Measurements from ENCODE around the gene COMTD1. TPM values are rescaled to one million over a fixed set of nuclear protein-coding genes. Genes with fewer than 3 reads are reported as not detected.

Gene COMTD1
- total RNA-seq, 1 donor from 2014 or later, result 17.1 TPM

- no peaks in the 10 kb centered on the region for H3K79me2 ChIP-seq (ENCODE audit: insufficient read depth, low read length)
- H3K9ac ChIP-seq (ENCODE audit: low read length), result no peak overlapping the region
- H3K4me2 ChIP-seq (ENCODE audit: low read length), result no peak overlapping the region
- H4K20me1 ChIP-seq (ENCODE audit: insufficient read depth, low read length), result no peaks in the 10 kb centered on the region
- no peak for FAIRE-seq
- H3K4me1 ChIP-seq (ENCODE audit: insufficient read depth, low read length), result peaks cover 4% of the 10 kb centered on the region
- no peaks in the 10 kb centered on the region for H3K4me1 Mint-ChIP-seq (ENCODE audit: low read depth, unreplicated experiment)
- no peaks in the 10 kb centered on the region for H3K36me3 ChIP-seq (ENCODE audit: insufficient read depth, low read length)
- no peaks in the 10 kb centered on the region for H3K9me3 Mint-ChIP-seq (ENCODE audit: unreplicated experiment)
- no peaks in the 10 kb centered on the region for H3K9me3 ChIP-seq (ENCODE audit: insufficient read depth, low read depth, low read length)
- no peak overlapping the region for H3K4me3 Mint-ChIP-seq (ENCODE audit: unreplicated experiment)
- peaks cover 19% of the 10 kb centered on the region for H3K27me3 Mint-ChIP-seq (ENCODE audit: low read depth, unreplicated experiment)
- H3K27ac Mint-ChIP-seq (ENCODE audit: unreplicated experiment), result no peak overlapping the region
- DNase-seq (ENCODE audit: low read depth), result no peak
- H3K36me3 Mint-ChIP-seq (ENCODE audit: low read depth, unreplicated experiment), result no peaks in the 10 kb centered on the region
- no peak for TF ChIP-seq EZH2 (IDR thresholded peaks at IDR 0.05; ENCODE audit: insufficient read depth, low read length)
- TF ChIP-seq, protein P1, sequence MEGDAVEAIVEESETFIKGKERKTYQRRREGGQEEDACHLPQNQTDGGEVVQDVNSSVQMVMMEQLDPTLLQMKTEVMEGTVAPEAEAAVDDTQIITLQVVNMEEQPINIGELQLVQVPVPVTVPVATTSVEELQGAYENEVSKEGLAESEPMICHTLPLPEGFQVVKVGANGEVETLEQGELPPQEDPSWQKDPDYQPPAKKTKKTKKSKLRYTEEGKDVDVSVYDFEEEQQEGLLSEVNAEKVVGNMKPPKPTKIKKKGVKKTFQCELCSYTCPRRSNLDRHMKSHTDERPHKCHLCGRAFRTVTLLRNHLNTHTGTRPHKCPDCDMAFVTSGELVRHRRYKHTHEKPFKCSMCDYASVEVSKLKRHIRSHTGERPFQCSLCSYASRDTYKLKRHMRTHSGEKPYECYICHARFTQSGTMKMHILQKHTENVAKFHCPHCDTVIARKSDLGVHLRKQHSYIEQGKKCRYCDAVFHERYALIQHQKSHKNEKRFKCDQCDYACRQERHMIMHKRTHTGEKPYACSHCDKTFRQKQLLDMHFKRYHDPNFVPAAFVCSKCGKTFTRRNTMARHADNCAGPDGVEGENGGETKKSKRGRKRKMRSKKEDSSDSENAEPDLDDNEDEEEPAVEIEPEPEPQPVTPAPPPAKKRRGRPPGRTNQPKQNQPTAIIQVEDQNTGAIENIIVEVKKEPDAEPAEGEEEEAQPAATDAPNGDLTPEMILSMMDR (IDR thresholded peaks at IDR 0.05; ENCODE audit: insufficient read depth, low read depth, low read length), result no peak
- no peak overlapping the region for H2AFZ ChIP-seq (ENCODE audit: low read depth, low read length)
- no peak overlapping the region for H3K4me3 ChIP-seq (ENCODE audit: insufficient read depth, low read depth, low read length)
- no peaks in the 10 kb centered on the region for H3K27me3 ChIP-seq (ENCODE audit: insufficient read depth, low read length)
- no peak overlapping the region for H3K27ac ChIP-seq (ENCODE audit: low read depth, low read length)
Measured at GRCh38 chr10:75240329-75241076, 4.7 kb upstream of the COMTD1 start.

DNA sequence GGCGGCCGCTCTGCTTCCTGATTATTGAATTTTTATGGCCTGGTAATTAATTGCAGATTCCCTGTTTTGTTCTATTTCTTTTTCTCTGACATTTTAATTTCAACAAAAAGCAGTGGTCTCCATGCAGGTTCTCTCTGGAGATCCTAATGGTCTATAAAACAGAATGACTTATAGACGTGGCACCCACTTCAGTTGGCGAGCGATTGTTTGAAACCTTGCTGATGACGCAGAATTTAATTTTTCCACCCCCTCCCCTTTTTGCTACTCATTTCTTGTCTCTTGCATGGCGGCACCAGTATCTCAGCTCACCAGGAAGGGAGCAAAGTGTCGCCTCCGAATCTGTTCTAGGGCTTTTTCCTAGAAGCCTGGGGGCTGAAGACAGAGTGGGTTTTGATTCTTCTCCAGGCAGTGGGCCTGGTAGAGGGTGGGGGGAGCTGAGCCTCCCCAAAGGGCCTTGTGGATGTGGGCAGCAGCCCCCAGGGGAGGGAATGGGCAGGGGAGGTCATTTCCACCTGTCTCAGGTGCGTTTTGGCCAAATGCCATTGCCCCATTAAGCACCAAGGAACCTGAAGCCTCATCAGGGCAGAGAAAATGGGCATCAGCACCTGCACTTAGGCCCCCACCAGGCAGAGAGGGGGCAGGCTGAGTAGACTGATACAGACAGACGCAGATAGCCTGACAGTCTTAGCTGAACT is 3.5 kb upstream of the COMTD1 start:
- Mint-ChIP-seq H3K27me3 (ENCODE audit: low read depth, unreplicated experiment) (peaks cover 19% of the 10 kb centered on the region), H3K27ac (ENCODE audit: unreplicated experiment) (no peak overlapping the region), H3K36me3 (ENCODE audit: low read depth, unreplicated experiment) (no peaks in the 10 kb centered on the region), H3K4me3 (ENCODE audit: unreplicated experiment) (no peak overlapping the region), H3K4me1 (ENCODE audit: low read depth, unreplicated experiment) (no peaks in the 10 kb centered on the region), H3K9me3 (ENCODE audit: unreplicated experiment) (no peaks in the 10 kb centered on the region)
- peaks cover 15% of the 10 kb centered on the region for H3K4me1 ChIP-seq (ENCODE audit: insufficient read depth, low read length)
- no peak overlapping the region for H3K27ac ChIP-seq (ENCODE audit: low read depth, low read length)
- H3K79me2 ChIP-seq (ENCODE audit: insufficient read depth, low read length), result no peaks in the 10 kb centered on the region
- TF ChIP-seq, protein P1 (IDR thresholded peaks at IDR 0.05; ENCODE audit: insufficient read depth, low read depth, low read length), result no peak
- TF ChIP-seq EZH2 (IDR thresholded peaks at IDR 0.05; ENCODE audit: insufficient read depth, low read length), result no peak
- no peak for FAIRE-seq
- H3K27me3 ChIP-seq (ENCODE audit: insufficient read depth, low read length), result no peaks in the 10 kb centered on the region
- no peak overlapping the region for H2AFZ ChIP-seq (ENCODE audit: low read depth, low read length)
- no peak overlapping the region for H3K9ac ChIP-seq (ENCODE audit: low read length)
- no peaks in the 10 kb centered on the region for H3K36me3 ChIP-seq (ENCODE audit: insufficient read depth, low read length)
- no peak for DNase-seq (ENCODE audit: low read depth)
- H3K4me3 ChIP-seq (ENCODE audit: insufficient read depth, low read depth, low read length), result no peak overlapping the region
- no peaks in the 10 kb centered on the region for H4K20me1 ChIP-seq (ENCODE audit: insufficient read depth, low read length)
- H3K4me2 ChIP-seq (ENCODE audit: low read length), result no peak overlapping the region
- H3K9me3 ChIP-seq (ENCODE audit: insufficient read depth, low read depth, low read length), result no peaks in the 10 kb centered on the region
